Left renal pelvis (tissue), 4 donors: ENCODE results near the gene HPSE2. TPM values are rescaled to one million over a fixed set of nuclear protein-coding genes. Genes with fewer than 3 reads are reported as not detected.
"Not testable (repeated sequence)": the region's sequence is repeated elsewhere in the genome, so short reads cannot be mapped to it uniquely, and the experiment has no call there.

Experiments
- DNase-seq, 4 donors: peaks; one replicate each; pipeline ENCODE4 v3.0.0-alpha.2; 2013; ENCODE audit warnings: low read depth in 4 of 4, low spot score in 3 of 4
- polyA plus RNA-seq, 4 donors: library from polyadenylated mRNA; unstranded; fragments of 120-200 nt; gene quantifications; one replicate each; pipeline ENCODE4 v1.2.1, GENCODE V29; 2013; ENCODE audit not compliant: insufficient read length in 4 of 4

HPSE2 gene
- polyA plus RNA-seq, 4 donors, result 1.3 to 12.6 (median 1.7) TPM

DNA sequence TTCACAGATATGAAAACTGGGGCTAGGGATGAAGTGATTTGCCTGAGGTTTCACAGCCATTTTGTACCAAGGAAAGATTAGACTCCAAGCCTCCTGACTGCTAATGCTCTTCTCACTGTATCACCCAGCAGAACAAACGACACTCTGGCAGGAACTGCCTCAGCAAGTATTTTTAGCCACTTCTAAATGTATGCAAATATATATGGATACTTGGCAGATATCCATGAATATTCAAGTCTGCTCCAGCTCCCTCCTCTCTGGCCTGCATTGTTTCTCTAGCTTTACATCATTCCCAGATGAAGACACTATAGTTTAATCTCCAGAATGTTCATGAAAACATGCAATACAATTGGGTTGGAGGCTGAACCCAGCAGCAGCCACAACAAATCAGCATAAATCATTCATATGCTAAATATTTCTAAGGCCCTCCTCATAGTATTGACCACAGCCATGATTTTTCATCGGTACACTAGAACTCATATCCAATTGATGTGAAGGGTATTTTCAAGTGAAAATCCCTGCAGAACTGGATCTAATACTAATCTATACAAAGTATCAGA, 65.5 kb downstream of the HPSE2 start:
- no peak for DNase-seq

DNA sequence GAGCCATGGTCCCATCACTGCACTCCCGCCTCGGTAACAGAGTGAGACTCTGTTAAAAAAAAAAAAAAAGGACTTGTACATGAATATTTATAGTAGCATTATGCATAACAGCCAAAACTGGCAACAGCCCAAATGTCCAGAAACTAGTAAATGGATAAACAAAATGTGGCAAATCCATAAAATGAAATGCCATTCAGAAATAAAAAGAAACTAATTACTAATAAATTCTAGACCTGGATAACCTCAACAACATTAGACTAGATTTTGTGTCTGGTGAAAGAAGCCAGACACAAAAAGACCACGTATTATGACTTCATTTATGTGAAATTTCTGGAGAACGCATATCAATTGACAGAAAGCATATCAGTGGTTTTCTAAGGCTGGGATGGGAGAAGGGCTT, 74.5 kb downstream of the HPSE2 start:
- DNase-seq, result no peak

DNA sequence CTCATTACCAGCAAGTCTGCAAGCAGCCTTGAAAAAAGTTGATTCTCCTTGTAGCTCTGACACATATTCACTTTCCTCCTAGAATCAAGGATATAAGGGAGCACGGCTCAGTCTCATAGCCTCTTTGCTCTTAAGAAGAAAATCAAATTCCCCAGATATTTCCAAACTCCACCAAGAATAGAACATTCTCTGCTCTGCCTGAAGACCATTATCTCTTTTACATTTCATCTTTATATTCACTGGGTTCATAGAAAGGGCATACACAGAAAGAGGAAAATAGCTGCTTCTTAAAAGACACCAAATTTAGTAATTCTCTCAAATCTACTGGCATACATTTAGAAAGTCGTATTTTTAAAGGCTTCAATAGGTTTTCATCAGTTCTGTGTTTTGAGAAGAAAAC, 92.0 kb downstream of the HPSE2 start:
- no peak for DNase-seq

GRCh38 chr10:99143011-99143410, 92.6 kb downstream of the HPSE2 start:
- no peak for DNase-seq

GRCh38 chr10:99132897-99133296, 102.8 kb downstream of the HPSE2 start:
- DNase-seq, result not testable (repeated sequence)

DNA sequence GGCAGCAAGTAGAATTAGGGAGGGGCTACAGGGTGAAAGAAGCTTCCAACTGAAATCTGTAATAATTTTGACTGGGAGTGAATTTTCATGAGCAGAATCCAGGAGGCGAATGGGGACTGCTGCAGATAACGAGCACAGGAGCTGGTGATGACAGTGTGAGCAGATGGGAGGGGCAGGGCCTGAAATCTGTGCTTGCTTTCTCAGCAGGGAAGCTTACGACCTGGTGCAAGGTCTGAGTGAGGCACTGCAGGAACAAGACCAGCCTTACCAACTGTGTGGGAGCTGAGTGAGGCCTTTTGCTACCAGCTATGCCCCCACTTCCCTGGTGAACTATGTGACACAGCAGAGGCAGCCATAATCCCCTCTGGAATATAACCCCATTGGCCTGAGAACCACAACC, 109.8 kb downstream of the HPSE2 start:
- no peak for DNase-seq

GRCh38 chr10:99124376-99124775, 111.3 kb downstream of the HPSE2 start:
- no peak for DNase-seq

GRCh38 chr10:99123851-99124250, 111.8 kb downstream of the HPSE2 start:
- DNase-seq, result no peak

DNA sequence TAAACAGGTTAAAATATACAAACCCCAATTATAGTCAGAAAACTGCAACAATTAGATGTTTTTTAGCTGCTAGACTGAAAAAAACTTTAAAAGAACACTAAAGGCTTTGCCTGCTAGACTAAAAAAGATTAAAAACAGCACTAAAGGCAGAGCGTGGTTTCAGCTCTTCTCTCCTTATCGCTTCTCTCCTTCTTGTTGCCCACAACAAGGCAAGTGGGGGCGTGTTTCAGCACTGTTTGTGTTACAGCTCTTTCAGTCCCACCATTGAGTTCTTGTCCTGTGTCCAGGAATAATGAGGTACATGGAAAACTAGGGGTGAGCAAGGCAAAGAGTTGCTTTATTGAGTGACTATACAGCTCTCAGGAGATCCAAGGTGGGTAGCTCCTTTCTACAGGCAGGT, 112.3 kb downstream of the HPSE2 start:
- DNase-seq, result no peak

DNA sequence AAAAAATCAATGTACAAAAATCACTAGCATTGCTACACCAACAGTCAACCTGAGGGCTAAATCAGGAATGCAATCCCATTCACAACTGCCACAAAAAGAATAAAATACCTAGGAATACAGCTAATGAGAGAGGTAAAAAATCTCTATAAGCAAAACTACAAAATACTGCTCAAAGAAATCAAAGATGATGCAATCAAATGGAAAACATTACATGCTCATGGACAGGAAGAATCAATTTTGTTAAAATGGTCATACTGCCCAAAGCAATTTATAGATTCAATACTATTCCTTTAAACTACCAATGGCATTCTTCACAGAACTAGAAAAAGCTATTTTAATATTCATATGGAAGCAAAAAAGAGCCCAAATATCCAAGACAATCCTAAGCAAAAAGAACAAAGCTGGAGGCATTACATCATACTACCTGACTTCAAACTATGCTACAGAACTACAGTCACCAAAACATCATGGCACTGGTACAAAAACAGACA, 116.3 kb downstream of the HPSE2 start:
- DNase-seq, result no peak

DNA sequence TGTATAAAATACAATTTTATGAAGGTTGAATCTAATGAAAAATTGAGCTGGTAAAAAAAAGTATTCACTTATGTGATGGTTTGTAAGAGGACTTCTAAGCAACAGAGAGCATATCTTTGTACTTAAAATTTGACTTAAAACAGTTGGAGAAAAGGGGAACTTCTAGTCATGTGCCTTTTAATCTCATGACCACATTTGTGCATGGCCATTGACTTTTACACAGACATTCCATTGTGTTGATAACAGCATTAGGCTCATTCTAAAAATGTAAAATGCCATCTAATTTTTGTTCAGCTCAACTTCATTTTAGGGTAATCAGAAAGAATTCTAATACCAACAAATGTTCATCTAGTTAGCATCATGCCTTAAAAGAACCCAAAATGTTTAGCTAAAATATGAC, 119.9 kb downstream of the HPSE2 start:
- DNase-seq, result no peak

DNA sequence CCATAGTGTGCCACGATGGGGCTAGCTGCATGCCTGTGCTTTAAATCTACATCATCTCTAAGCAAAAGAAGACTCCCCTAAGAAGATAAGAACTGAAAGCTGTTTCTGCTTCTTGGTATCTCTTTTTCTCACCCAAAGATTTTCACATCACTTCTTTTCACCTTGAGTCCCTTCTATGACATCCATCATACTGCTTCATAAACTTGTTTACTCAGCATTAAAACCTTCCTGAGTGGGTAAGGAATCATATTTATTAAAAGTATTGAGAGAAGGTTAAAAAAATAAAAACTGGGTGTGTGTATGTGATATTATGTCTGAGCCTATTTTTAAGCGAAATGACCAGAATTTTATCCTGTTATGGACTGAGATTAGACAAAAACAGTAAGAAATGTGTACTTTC, 150.3 kb downstream of the HPSE2 start:
- DNase-seq, result no peak

DNA sequence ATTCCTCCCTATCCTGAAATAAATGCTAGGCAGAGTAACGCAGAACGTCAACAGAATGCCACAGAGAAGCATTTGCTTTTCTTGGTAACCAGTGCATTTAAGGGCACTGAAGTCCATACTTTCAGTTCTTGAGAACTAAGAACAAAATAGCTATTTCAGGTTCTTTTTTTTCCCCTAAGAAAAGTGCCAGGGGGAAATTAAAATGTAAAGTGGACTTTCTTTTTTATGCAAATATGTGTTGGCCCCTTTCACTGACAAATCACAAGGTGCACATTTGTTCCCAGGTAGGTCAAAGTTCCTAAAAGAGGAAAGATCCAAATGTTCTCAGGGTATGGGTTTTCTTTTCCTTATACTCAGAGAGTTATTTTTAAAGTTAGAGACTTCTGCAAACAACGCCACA, 151.5 kb downstream of the HPSE2 start:
- DNase-seq, result no peak

DNA sequence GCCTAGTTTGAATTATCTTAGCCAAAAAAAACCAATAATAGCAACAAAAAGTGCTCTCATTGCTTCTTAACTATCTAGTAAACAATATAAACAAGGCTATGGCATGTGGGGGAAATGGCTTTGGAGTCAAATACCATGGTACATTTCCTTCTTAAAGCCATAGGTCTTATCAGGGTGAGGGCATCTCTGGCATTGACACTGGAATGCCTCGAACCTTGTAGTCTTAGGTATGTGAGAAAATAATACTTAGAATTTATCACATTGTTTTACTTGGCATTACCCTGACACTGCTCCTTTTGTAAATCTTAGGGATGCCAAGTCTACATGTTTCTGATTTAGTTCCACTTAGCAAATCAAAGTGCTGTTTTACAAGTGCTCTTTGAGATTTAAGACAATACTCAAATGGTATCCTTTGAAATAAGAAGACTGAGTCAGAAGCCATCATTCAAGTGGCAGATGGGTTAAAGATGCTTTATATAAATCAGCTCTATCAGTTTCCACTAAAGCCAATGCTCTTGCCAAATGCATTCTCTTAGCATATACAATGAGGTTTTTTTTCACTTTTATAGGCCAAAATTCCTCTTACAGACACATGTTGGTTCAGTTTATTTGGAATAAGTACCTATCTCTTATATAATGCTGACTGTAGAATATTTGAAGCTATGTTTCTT, 155.2 kb downstream of the HPSE2 start:
- DNase-seq, result no peak

DNA sequence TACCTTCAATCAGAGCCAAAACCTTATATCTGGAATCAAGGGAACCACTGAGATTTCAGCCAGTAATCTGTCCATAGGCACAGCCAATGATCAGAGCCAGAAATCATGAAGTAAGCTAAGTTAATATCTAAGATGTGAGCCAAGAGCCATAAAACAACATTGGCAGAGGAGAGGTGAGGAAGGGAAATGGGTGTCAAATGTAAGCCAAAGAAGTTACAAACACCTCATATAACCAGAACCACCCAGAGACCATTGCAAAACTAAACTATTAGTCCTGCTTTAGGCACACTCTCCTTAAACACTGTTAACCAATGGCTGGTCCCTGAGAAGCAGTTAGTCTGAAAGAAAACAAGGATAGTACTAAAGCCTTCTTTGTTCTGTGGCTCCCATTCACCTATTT, 173.1 kb downstream of the HPSE2 start:
- no peak for DNase-seq

DNA sequence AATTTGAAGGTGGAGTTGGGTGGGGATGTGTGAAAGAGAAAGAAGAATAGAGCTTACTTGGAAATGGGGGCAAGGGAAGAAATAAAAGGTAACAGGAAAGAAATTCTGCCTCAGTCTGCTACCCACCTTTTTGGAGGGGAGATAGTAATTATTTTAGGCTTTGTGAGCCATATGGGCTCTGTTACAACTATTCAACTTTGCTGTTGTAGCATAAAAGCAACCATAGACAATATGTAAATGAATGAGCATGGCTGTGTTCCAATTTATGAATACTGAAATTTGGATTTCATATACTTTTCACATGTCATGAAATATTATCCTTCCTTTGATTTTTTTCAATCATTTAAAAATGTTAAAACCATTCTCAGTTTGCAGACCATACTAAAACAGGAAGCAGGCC, 176.9 kb downstream of the HPSE2 start:
- DNase-seq, result no peak

- DNase-seq, result no peak
These were observed 177.5 kb downstream of the HPSE2 start for GRCh38 chr10:99057936-99058690.

DNA sequence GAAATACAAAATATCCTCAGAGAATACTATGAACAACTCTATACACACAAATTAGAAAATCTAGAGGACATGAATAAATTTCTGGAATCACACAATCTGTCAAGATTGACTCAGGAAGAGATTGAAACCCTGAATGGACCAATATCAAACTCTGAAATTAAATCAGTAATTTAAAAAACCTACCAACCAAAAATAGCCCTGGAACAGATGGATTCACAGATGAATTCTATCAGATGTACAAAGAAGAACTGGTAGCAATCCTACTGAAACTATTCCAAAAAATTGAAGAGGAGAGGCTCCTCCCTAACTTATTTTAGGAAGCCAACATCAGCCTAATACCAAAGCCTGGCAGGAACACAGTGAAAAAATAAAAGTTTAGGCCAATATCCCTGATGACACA, 190.0 kb downstream of the HPSE2 start:
- no peak for DNase-seq

DNA sequence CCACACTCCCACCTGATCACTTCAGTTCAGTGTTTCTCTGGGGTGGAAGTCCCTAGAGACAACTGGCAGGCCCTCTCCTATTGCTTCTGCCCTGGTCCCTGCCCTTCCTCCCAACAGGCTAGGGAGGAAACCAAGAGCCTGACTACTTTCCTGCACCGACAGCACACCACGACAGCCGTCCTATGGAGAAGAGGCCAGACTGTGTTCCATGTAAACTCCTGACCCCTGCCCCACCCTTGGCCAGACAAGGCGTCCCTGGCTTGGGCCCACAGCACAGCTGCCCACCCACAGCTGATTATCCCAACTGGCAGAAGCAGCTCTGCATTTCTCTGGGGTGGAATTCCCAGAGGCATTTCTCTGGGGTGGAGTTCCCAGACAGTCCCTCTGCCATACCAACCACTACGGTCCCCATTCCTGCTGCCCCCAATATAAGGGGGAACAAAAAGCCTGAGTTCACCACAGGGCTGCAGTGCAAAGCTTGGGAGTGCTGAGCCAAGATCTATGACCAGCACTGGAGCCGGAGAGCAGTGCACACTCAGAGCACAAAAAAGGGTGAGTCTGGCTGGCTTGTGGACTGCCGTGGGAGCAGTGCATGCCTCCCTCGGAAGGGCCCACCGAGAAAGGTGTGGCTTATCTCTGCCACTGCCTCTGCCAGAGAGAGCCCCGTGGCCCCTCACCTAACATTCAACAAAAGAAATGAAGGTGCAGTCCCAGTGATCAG, 193.4 kb downstream of the HPSE2 start:
- DNase-seq, result no peak

DNA sequence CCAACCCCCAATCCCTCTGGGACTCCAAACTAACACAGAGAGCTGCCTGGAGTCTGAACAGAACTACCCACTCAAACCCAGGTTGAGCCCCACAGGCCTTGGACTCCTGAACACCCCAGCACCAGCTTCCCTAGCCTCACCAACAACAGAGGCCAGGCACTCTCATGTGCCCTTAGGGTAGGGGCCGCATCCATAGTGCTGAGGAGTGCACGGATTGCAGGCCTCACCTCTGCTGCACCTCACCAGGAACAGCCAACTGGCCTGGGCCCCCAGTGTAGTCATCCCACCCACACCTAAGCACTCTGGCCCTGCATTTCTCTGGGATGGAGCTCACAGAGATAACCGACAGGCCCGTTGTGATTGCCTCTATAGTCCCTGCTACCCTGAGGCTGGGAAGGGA, 194.2 kb downstream of the HPSE2 start:
- no peak for DNase-seq

DNA sequence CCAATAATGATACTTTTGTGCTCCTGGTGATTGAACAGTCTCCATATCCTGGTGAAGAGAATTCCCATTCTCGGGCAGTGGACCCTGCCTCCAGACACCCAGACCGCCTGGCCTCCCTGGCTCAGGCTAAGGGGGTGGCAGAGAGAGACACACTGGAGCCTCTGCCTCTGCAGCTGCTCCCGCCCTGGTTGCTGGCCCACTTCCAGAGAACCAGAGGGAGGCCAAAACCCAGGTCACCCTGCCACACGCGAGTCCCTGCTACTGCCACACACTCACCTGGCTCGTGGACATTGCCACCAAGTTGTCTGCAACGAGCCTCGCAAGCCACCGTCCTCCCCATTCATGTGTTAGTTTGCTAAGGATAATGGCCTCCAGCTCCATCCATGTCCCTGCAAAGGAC, 221.8 kb downstream of the HPSE2 start:
- no peak for DNase-seq
